ENCODE measurements around the gene INCENP.

DNA sequence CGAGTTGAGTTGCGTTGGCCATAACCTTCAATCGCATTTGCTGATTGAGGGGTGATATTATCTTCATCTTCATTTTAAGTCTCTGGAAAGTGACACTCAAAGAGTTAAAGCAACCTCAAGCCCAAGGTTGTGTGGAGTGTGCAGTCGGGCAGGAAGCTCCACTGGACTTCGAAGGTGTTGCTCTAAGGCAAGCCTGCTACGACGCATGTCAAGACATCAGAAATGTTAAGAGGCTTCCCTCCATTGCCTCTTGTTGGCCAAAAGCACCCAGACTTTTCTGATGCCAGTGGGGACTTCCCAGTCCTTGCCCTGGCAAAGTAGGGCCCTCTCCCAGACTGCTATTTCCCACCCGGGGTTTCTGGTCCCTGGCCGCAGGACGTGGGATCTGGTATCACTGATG, 42.6 kb downstream of the INCENP start:
- TF ChIP-seq EZH2 (IDR thresholded peaks at IDR 0.05; ENCODE audit: borderline replicate concordance, low read length) = no peak
- TF ChIP-seq, protein P1, sequence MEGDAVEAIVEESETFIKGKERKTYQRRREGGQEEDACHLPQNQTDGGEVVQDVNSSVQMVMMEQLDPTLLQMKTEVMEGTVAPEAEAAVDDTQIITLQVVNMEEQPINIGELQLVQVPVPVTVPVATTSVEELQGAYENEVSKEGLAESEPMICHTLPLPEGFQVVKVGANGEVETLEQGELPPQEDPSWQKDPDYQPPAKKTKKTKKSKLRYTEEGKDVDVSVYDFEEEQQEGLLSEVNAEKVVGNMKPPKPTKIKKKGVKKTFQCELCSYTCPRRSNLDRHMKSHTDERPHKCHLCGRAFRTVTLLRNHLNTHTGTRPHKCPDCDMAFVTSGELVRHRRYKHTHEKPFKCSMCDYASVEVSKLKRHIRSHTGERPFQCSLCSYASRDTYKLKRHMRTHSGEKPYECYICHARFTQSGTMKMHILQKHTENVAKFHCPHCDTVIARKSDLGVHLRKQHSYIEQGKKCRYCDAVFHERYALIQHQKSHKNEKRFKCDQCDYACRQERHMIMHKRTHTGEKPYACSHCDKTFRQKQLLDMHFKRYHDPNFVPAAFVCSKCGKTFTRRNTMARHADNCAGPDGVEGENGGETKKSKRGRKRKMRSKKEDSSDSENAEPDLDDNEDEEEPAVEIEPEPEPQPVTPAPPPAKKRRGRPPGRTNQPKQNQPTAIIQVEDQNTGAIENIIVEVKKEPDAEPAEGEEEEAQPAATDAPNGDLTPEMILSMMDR (IDR thresholded peaks at IDR 0.05; ENCODE audit: low read length) = no peak
